Right renal pelvis (tissue), 4 donors: Measurements from ENCODE around the gene FSTL4. TPM values are rescaled to one million over a fixed set of nuclear protein-coding genes. Genes with fewer than 3 reads are reported as not detected.

Source experiments
- DNase-seq, 4 donors: peaks; one replicate each; pipeline ENCODE4 v3.0.0-alpha.2; 2013; ENCODE audit warnings: low read depth in 4 of 4, low spot score in 3 of 4, missing footprints in 1 of 4
- polyA plus RNA-seq, 4 donors: library from polyadenylated mRNA; unstranded; fragments of 120-200 nt; gene quantifications; one replicate each; pipeline ENCODE4 v1.2.1, GENCODE V29; 2013; ENCODE audit not compliant: insufficient read length in 4 of 4

FSTL4 gene
- polyA plus RNA-seq, 4 donors, result 0.74 to 1.1 (median 0.86) TPM

GRCh38 chr5:133260715-133261114, 351.6 kb downstream of the FSTL4 start:
- no peak for DNase-seq

GRCh38 chr5:133259199-133259997, 352.9 kb downstream of the FSTL4 start:
- DNase-seq, result no peak

GRCh38 chr5:133257977-133258376, 354.4 kb downstream of the FSTL4 start:
- DNase-seq, result no peak

- DNase-seq, result no peak
Measured at GRCh38 chr5:133256276-133256675, 356.1 kb downstream of the FSTL4 start.

GRCh38 chr5:133254803-133255202, 357.5 kb downstream of the FSTL4 start:
- no peak for DNase-seq

GRCh38 chr5:133253671-133254070, 358.7 kb downstream of the FSTL4 start:
- DNase-seq, result no peak

GRCh38 chr5:133253070-133253469, 359.3 kb downstream of the FSTL4 start:
- no peak for DNase-seq

- no peak for DNase-seq
Measured at GRCh38 chr5:133252133-133252480, 360.2 kb downstream of the FSTL4 start.

GRCh38 chr5:133251296-133252132, 360.8 kb downstream of the FSTL4 start:
- no peak for DNase-seq

GRCh38 chr5:133250527-133250926, 361.8 kb downstream of the FSTL4 start:
- no peak for DNase-seq

GRCh38 chr5:133249593-133249992, 362.7 kb downstream of the FSTL4 start:
- DNase-seq, result no peak

GRCh38 chr5:133247881-133248624, 364.3 kb downstream of the FSTL4 start:
- DNase-seq, result no peak

- no peak for DNase-seq
Measured at GRCh38 chr5:133247151-133247709, 365.1 kb downstream of the FSTL4 start.

GRCh38 chr5:133246376-133247150, 365.8 kb downstream of the FSTL4 start:
- no peak for DNase-seq

- no peak for DNase-seq
Measured at GRCh38 chr5:133246053-133246370, 366.3 kb downstream of the FSTL4 start.

GRCh38 chr5:133245191-133246052, 366.9 kb downstream of the FSTL4 start:
- DNase-seq, result no peak

GRCh38 chr5:133244242-133244641, 368.1 kb downstream of the FSTL4 start:
- DNase-seq, result no peak

GRCh38 chr5:133243196-133243595, 369.1 kb downstream of the FSTL4 start:
- no peak for DNase-seq

GRCh38 chr5:133242221-133242835, 370.0 kb downstream of the FSTL4 start:
- DNase-seq, result no peak
